Activated CD4-positive, alpha-beta T cell treated with anti-CD3 and anti-CD28 coated beads, Interleukin-2, Interleukin-6, amounts not matched to agents 100 ng/mL and 50 ng/mL, durations not matched to agents 16 hours and 8 hours (primary cell): ENCODE results near the gene PIK3R6.

Experiments used
- DNase-seq: peaks from one replicate; pipeline ENCODE4 v3.0.0-alpha.2; 2020

Gene PIK3R6

DNA sequence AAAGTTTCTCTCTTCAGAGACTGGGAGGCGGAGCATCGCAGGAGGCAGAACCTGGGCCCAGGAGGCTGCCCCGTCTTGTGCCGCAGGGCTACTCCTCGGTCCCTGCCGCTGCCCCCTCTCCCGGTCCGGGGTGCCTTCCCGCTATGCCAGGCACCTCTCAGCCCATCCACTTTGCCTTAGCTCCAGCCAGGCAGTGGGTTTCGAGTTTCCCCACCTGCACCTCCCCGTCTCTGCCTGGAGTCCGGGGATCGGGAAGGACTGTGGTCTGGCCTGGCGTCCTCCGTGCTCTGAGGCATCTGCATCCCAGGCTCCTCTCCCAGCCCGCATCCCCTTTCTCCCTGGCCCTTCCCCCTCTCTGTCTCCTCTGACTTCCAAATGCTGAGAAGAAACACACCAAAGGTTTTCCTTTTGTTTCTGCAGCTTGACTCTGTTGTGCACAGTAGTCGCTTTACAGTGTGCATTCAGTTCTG is 26.8 kb upstream of the PIK3R6 start:
- DNase-seq: no peak

DNA sequence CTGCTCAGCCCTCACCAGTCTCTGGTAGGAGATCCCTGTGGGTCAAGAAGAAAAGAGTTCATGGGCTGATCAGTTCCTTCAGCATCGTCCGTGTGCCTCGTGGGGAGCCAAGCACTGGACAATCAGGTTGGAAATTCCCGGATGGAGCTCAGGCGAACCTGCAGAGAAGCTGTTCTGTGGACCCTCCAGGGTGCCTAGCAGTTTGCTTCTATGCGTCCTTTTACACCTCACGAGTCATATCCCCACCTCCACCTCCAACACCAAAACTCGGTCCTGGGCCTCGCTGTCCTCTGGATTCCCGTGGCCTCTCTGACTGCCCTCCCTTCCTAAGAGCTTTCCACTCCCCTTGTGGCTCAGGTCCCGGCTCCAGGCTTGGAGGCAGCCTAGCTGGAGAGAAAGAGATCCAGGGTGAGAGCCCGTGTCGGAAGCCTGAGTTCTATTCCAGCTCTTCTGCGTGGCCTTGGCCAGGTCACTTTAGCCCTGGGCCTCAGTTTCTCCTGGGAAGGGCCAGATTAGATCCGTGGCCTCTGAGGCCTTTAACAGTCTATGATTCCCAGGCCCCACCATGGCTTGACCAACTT is 26.2 kb upstream of the PIK3R6 start:
- no peak for DNase-seq

DNA sequence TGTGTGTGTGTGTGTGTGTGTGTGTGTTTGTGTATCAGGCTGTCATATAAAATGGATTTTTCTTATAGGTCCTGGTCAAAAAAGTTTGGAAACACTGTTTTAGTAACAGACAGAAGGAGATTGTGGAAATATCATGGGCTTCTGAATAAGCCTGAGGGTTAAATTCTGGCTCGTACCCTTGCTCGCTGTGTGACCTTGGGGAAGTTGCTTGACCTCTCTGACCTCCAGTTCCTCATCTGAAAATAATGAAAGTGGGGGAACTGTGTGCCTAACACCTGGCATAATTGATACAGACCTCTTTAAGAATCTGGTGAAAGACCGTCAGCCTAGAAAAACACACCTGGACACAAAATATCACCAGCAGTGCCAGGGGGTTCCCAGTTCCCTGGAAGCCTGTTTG is 25.6 kb upstream of the PIK3R6 start:
- no peak for DNase-seq

DNA sequence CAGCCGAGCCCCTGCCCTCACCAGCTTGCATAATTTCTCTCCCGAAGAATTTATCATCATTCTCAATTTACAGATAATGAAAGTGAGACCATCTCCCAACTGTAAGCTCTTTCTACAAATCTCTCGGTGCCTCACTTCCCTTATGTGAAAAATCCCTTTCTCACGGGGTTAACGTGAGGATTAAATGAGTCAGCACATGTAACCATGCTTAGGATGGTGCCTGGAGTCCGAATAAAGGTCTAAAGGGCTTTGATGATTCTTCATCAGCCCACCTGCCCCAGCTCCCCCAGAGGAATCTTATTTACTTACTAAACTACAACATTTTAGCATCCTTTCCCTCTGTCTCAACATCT is 24.8 kb upstream of the PIK3R6 start:
- peak; percentile 77 for DNase-seq

DNA sequence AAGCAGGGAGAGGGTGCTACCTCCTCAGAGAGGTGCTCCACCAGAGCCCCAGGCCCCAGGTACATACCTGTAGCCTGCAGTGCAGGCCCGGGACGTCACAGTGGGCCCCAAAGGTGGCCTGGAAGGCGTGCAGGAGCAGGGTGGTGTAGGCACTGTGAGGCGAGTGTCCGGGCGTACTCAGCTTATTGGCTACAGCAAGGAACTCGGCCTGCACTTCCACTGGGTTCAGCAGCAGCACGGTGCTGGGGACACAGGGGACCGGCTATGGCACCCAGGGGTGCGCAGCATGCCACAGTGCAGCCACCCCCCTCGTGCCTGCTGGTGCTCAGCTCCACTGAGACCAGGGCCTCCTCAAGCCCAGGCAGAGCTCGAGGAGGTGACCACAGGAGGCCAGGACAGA is 23.2 kb upstream of the PIK3R6 start:
- no peak for DNase-seq

DNA sequence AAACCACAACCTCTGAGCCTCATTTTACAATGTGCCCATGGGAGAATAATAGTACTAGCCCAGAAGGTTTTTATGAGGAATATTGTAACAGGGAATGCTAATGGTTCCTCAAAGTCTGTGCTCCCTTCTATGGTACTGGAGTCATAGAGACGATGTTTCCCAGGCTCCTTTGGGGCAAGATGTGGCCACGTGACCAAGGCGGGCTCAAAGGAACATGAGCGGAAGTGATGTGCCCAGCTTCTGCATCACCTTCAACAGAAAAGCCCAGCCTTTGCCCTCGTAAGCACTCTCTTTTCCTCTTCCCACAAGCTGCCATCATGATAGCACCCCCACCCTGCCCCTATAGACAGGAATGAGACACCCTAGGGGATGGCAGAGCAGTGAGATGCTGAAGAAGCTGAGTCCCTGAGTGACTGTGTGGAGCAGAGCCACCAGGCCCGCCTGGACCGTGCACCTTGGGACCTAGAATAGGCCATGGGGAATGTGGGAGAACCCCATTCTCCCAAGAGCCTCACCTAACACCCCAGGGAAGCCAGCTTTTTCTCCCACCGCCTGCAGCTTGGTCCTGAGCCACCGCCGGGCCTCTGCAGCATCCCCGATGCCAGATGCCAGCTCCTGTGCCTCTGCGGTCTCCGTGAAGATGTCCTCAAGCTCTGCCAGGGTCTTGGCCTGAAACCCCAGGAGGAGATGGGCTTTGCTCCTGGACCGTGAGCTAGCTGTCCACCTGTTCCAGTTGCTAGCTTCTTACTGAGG is 22.2 kb upstream of the PIK3R6 start:
- DNase-seq: no peak

DNA sequence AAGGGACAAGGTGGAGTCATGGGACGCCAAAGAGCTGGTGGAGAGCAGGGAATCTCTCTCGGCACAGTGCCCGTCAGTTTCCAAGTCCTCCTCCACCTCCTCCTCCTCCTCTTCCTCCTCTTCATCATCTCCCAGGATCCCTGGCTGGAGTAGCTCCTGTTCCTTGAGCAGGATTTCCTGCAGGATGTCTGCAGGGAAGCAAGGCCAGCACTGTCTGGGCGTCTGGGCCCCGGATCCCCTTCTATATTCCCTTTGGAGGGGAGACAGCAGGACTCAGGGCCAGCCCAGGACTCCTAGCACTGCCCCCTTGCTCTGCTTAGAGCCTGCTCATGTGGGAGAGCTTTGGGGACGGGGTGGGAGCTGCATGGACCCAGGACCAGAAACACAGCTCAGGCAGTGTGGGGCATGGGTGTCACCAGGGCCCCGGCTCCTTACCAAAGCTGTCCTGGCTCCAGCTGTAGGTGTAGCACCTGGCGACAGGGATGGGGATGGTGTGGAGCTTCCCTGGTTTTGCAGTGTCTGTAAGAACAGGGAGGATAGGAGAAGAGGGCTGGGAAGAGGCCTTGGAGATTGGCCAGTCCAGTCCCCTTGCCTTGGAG is 21.3 kb upstream of the PIK3R6 start:
- DNase-seq: no peak

DNA sequence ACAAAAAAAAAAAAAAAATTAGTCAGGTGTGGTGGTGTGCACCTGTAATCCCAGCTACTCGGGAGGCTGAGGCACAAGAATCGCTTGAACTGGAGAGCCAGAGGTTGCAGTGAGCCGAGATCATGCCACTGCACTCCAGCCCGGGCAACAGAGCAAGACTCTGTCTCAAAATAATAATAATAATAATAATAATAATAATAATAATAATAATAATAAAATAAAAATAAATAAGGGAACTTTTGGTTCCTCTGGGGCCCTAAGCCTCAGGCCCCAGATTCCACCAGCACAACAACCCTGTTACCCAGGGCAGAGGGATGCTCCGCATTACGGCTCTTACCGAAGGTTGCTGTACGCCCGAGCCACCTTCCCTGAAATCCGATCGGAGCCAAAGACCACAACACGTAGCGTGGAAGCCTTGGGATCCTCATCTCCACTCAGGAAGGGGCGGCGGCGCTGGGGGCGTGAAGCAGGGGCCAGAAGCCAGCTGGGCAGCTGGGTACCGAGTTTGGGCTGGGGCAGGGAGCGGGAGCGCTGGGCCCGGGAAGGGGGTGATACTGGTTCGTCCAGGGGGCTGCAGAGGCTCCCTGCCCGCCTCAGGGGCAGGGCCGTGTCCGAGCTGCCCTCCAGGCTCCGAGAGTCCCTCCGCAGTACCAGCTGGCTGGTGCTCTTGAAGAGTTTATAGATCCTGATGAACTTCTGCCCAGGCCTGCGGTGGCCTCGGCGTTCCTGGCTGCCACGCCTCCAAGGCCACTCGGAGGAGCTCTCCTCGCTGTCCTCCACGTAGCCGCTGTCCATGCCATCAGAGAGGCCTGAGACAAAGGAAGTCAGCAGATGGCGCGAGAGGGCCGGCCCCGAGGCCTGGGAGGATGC is 20.6 kb upstream of the PIK3R6 start:
- no peak for DNase-seq

DNA sequence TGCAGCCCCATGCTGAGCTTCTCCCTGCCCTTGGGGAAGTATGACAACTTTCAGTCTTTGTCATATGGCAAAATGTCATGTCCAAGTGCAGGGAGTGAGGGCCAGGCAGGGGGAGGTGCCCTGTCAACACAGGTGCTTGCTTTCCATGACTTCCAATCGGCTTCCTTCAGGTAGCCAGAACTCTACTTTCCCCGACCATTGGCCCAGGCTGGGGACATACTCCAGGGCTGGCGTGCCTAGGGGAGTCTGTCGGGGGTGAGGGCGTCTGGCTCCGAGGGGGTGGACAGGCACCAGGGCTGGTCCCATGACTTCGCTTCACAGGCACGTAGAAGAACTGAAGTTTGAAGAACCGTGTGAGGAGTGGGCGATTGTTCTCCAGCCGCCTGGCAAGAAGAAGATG is 19.8 kb upstream of the PIK3R6 start:
- DNase-seq: no peak

DNA sequence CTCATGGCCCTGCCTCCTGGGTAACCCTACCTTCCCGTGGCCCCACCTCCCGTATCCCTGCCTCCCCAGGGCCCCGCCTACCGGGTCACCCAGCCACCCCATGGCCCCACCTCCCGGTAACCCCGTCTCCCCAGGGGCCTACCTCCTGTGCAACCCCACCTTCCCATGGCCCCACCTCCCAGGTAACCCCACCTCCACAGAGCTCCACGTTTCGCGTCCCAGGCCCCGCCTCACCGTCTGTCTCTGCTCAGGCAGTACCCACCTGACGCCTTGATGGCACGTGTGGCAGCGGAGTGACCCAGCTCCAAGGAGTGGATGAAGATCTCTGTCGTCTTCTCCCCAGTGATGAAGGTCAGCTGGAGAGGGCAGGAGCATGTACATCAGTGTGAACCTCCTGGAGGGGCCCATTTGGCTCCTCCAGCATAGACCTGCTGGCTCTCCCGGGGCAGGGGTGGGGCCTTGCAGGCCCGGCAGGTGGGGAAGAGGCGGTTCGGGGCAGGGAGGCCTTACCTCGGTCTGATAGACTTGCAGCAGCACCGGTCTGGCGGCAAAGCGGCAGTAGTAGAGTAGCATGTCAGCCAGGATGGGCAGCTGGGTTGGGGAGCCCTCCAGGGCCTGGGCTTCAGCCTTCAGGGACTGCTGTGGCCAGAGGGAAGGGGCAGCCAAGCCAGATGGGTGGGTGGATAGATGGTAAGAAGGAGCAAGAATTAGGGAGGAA is 18.7 kb upstream of the PIK3R6 start:
- DNase-seq: no peak

DNA sequence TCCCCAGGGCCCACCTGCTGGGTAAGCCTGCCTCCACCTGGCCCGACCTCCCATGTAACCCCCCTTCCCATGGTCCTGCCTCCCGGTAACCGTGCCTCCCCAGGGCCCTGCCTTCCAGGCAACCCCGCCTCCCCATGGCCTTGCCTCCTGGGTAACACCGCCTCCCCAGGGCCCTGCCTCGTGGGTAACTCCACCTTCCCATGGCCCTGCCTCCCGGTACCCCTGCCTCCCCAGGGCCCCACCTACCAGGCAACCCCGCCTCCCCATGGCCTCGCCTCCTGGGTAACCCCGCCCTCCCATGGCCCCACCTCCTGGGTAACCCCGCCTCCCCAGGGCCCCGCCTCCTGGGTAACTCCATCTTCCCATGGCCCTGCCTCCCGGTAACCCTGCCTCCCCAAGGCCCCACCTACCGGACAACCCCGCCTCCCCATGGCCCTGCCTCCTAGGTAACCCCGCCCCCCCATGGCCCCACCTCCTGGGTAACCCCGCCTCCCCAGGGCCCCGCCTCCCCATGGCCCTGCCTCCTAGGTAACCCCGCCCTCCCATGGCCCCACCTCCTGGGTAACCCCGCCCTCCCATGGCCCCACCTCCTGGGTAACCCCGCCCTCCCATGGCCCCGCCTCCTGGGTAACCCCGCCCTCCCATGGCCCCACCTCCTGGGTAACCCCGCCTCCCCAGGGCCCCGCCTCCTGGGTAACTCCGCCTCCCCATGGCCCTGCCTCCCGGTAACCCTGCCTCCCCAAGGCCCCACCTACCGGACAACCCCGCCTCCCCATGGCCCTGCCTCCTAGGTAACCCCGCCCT is 17.9 kb upstream of the PIK3R6 start:
- DNase-seq: peak; percentile 61

DNA sequence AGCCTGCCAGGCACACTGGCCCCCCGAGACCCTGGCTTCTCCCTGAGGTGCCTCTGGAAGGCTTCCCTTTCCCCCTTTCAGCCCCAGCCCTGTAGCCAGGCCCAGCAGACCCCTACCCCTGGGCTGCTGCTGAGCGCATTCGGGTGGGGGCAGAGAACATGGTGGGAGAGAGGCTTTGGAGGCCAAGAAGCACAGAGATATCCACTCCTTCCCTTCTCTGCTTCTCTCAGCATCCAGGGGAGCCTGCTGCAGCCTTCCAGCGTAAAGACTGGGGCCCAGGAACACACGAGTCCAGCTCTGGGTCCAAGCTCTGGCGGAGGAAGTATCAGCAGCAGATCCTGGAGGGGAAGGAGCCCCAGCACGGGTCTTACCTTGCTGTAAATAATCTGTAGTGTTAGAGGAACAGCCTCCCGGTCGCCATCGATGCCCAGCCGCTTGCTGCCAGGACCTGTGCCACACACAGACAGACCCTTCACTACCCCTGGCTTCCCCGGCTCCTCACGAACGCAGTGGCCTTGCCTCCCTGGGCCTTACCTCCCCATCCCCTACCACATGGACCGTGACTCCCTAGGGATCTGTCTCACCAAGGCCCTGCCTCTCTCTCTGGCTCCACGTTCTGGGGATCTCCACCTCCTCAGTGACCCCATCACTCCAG is 17.0 kb upstream of the PIK3R6 start:
- DNase-seq: no peak

DNA sequence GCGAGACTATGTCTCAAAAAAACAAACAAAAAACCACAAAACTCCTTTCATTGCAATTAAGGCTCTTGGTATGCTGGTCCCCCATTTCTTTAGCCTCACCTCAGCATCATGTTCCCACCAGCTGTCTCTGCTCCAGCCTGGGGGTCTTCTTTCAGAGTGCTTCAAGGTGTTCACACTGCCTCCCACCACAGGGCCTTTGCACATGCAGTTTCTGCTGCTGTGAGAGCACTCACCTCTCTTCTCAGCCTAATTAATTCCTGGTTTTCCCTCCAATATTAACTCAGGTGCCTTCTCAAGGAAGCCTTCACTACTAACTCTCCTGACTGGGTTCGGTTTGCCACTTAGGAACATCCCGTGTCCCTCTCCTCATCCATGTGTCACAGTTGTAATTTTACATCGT is 15.9 kb upstream of the PIK3R6 start:
- no peak for DNase-seq

DNA sequence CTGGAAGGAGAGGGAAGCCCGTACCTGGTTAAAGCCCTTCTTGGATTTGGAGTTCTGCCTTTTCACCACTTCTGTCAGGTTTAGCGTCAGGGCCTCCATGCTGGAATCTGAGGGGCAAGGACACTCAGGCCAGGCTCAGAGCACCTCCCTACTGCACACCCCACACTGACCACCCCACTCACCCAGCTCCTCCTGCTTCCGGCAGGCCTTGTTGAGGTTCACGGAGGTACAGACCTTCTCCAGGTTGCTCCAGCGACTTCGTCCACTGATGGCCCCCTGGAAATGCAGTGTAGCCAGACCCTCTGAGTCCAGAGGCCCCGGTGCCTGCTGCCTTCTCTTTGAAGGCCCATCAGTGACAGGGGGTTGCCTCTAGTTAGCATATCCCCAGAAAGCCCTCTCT is 14.1 kb upstream of the PIK3R6 start:
- no peak for DNase-seq

DNA sequence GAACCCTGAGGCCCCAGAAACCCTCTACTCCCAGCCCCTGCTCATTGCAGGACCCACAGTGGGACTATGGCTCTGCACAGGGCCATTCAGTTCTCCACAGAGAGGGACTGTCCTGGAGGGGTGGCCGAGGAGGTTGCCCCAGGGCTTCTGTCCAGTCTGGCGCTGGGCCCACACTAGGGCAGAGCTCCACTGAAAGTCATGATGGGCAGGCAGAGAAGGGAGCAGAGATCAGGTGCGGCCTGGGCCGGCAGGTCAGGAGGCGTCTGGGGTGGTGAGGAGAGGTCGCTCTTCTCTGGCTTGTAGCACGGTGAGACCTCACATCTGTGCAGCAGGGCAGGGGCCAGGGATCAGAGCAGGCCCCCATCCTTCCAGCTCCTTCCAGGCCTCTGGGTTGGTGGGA is 13.0 kb upstream of the PIK3R6 start:
- no peak for DNase-seq

DNA sequence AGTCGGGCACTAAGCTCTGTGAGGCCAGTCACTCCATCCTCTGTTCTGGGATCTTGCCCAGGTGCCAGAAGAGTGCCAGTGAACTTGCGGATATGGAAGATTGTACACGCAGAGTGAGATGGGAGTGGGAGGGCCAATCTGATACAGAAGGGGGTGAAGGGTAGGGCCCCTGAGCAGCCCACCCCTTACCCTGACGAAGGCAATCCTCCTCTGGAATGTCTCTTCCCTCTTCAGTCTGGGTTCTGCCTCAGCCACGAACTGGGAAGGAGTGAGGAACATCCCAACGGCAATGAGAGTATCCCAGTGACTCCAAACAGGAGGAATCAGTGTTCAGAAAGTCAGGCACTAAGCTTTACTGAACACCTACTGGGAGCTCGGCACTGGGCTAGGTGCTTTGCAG is 11.9 kb upstream of the PIK3R6 start:
- no peak for DNase-seq

DNA sequence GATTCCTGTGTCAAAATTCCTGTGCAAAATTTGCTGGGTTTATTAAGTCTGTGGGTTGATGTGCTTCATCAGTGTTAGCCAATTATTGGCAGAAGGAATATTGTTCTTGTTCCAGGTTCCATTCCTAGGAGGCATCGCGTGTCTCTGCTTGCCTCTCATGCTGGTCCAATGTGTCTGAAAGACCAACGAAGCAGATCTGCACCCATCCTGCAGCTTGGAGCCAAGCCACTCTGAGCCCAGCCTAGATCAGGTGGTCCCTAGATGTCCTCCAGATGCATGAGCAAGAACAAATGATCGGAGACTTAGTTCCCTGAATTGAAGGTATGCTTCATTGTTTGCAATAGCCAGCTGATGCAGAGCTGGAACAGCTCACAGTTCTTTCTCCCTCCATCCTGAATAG is 10.5 kb upstream of the PIK3R6 start:
- no peak for DNase-seq

DNA sequence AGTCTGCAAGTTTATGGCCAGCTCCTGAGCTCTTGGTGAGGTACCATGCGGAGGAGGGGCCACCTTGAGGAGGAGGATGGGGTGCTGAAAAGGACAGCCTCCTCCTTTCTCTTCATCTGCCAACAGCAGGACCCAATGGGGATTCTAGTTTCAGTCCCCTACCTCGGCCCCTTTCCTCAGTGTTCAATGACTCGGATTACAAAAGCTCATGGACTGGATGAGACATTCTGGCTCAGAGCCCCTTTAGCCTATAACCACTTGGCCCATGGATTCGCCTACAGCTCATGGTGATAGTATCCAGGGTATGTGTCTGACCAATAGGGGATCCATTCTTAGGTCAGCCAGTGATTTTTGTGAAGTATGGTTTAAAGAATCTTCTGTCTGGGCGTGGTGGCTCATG is 8.5 kb upstream of the PIK3R6 start:
- DNase-seq: no peak

DNA sequence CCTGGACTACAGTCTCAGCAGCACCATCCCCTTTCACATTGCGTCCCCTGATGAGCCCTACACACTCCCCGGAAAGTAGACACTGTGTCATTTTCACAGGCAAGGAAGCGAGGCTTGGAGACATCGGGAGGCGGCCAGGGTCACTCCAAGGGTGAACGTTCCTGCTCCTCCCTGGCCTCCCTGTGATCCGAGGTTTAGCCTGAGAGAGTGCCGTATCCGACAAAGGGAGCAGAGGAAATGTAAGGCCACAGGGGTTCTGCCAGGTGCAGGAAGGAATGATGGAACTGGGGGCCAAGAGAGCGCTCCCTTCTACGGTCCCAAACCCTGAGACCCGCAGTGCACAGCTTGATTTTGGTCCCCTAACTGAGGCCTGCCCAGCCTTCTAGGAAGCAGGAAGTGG is 8.0 kb upstream of the PIK3R6 start:
- no peak for DNase-seq

DNA sequence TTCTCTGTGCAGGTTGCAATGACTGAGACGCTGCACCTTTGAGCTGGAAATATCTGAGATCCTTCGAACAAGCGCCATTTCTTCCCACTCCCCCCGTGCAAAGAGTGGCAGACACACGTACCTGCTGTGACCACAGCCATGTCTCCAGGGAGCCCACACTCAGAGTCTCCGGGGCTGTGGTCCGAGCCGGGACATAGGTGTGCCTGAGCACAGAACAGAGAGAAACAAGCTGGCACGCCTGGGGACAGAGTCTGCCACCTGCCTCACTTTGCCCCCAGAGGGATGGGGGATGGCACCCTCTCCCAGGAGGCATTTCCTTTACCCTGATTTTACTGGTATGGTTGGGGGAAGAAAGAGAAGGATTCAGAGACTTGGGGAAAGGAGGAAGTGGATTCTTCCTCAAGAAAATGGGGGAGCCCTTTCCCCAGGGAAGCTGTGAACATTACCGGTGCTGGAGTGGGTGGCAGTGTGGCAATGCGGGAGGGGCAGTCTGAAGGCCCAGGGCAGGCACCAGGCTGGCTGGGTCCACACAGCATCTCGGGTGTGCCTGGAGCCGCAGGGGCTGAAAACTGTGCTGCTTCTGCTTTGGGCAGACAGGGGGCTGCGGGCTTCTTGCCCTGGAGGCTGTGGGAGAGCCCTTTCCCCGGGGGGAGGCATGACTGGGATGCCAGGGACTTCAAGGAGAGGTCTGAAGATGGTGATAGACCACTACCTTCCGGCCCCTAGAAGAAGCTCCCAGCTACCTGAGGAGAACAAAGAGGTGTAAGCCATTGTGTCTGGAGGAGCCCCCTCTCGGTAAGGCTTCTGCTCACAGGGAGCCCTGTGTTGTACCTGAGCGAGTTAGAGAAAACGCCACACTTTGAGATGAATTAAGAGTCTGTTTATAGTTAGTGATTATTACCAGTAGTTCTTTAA is 6.6 kb upstream of the PIK3R6 start:
- DNase-seq: no peak
